ENCODE data around the gene STK10.

STK10 gene

GRCh38 chr5:172095368-172096206 lies 92.4 kb downstream of the STK10 start:
- peaks cover 4% of the 10 kb centered on the region for H3K36me3 ChIP-seq (ENCODE audit: control insufficient read depth, insufficient read depth, low read length)
- no peak overlapping the region for H3K9ac ChIP-seq (ENCODE audit: low read length)
- peaks cover 6% of the 10 kb centered on the region for H3K4me1 ChIP-seq (ENCODE audit: control insufficient read depth, insufficient read depth, low read length)
- no peaks in the 10 kb centered on the region for H3K27me3 ChIP-seq (ENCODE audit: control insufficient read depth, insufficient read depth, low read length)
- H3K4me3 ChIP-seq (ENCODE audit: low read length), result no peak overlapping the region
- H3K27ac ChIP-seq (ENCODE audit: low read depth, low read length), result no peak overlapping the region

GRCh38 chr5:172093965-172094364 lies 94.1 kb downstream of the STK10 start:
- H3K36me3 ChIP-seq (ENCODE audit: control insufficient read depth, insufficient read depth, low read length), result peaks cover 4% of the 10 kb centered on the region

DNA sequence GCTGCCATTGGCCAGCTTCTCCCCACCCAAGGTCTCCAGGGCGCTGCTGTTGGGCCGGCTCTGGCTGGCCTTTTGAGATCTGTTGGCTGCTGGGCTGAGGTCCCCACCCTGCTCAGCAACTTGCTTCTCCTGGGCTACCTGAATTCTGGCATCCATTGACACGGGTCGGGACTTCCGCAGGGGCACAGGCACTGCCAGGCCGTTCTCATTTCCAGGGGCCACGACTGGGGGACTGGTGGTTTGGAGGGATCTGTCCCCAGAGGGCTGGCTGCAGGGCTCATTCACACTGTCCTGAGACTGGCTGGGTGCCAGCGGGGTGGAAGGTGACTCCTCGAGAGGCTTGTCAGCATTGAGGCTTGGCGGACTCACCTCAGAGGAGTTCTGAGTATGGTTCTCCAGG lies 94.5 kb downstream of the STK10 start:
- Histone ChIP-seq H3K27ac (ENCODE audit: low read depth, low read length) (no peak overlapping the region), H3K4me3 (ENCODE audit: low read length) (no peak overlapping the region), H3K4me1 (ENCODE audit: control insufficient read depth, insufficient read depth, low read length) (peaks cover 6% of the 10 kb centered on the region), H3K27me3 (ENCODE audit: control insufficient read depth, insufficient read depth, low read length) (no peaks in the 10 kb centered on the region), H3K9ac (ENCODE audit: low read length) (no peak overlapping the region), H3K36me3 (ENCODE audit: control insufficient read depth, insufficient read depth, low read length) (peaks cover 4% of the 10 kb centered on the region)

More at GRCh38 chr5:172093965-172094364, 94.1 kb downstream of the STK10 start:
- Histone ChIP-seq H3K4me3 (ENCODE audit: low read length) (no peak overlapping the region), H3K27me3 (ENCODE audit: control insufficient read depth, insufficient read depth, low read length) (no peaks in the 10 kb centered on the region), H3K9ac (ENCODE audit: low read length) (no peak overlapping the region), H3K27ac (ENCODE audit: low read depth, low read length) (no peak overlapping the region), H3K4me1 (ENCODE audit: control insufficient read depth, insufficient read depth, low read length) (peaks cover 6% of the 10 kb centered on the region)

GRCh38 chr5:172091956-172092732 lies 95.9 kb downstream of the STK10 start:
- H3K4me1 ChIP-seq (ENCODE audit: control insufficient read depth, insufficient read depth, low read length), result no peaks in the 10 kb centered on the region
- peaks cover 2% of the 10 kb centered on the region for H3K36me3 ChIP-seq (ENCODE audit: control insufficient read depth, insufficient read depth, low read length)
- H3K9ac ChIP-seq (ENCODE audit: low read length), result no peak overlapping the region
- H3K4me3 ChIP-seq (ENCODE audit: low read length), result no peak overlapping the region
- no peaks in the 10 kb centered on the region for H3K27me3 ChIP-seq (ENCODE audit: control insufficient read depth, insufficient read depth, low read length)
- H3K27ac ChIP-seq (ENCODE audit: low read depth, low read length), result no peak overlapping the region

DNA sequence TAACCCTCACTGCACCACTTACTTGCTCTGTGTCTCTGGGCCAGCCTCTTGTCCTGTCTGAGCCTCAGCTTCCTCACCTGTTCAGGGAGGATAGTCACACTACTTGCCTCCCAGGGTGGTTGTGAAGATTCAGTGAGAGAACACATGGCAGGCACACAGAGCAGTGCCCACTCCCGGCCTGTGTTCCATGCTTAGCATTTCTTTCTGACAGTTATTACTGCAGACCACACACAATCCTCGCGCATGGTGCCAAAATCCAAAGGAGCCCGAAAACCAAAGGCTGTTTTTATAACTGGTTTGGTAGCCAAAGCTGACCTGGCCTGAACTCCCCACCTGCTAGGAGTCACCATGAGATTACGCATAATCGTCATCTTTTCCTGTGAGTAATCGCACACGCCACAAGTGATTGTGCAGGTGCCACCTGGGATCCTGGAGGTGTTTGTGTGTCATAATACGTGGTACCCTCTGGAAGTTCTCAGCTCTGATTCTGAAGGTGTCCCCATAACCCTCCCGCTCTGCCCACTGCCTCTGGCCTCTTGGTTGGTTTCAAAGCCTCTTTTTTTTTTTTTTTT lies 97.0 kb downstream of the STK10 start:
- no peak overlapping the region for H3K9ac ChIP-seq (ENCODE audit: low read length)
- no peak overlapping the region for H3K27ac ChIP-seq (ENCODE audit: low read depth, low read length)
- H3K27me3 ChIP-seq (ENCODE audit: control insufficient read depth, insufficient read depth, low read length), result no peaks in the 10 kb centered on the region
- H3K36me3 ChIP-seq (ENCODE audit: control insufficient read depth, insufficient read depth, low read length), result peaks cover 2% of the 10 kb centered on the region
- no peaks in the 10 kb centered on the region for H3K4me1 ChIP-seq (ENCODE audit: control insufficient read depth, insufficient read depth, low read length)
- H3K4me3 ChIP-seq (ENCODE audit: low read length), result no peak overlapping the region

DNA sequence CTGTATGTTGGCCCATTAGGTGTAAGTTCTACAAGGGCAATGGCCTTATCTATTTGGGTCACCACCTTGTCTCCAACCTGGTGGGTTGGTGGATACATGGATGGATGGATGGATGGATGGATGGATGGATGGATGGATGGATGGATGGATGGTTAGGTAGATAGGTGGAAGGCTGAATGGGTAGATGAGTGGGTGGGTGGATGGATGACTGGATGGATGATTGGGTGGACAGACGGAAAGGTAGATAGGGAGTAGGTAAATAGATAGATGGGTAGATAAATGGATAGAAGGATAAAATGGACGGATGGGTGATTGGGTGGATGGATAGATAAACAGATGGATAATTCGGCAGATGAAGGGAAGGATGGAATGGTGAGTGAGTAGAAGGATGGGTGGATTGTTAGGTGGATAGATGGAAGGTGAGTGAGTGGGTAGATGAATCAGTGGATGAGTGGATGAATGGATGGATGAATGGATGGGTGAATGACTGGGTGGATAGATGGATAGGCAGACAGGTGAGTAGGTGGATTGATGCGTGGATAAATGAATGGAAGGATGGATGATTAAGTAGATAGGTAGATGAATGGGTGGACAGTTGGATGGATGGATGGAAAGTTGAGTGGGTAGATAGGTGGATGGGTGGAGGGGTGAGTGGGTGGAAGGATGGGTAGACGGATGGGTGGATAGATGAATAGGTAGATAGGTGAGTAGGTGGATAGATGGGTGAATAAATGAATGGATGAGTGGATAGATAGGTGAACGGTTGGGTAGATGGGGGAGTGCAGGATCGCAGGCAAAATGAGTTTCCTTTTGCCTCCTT lies 98.5 kb downstream of the STK10 start:
- Histone ChIP-seq H3K9ac (ENCODE audit: low read length) (no peak overlapping the region), H3K4me1 (ENCODE audit: control insufficient read depth, insufficient read depth, low read length) (no peaks in the 10 kb centered on the region), H3K27me3 (ENCODE audit: control insufficient read depth, insufficient read depth, low read length) (no peaks in the 10 kb centered on the region), H3K4me3 (ENCODE audit: low read length) (no peak overlapping the region), H3K27ac (ENCODE audit: low read depth, low read length) (no peak overlapping the region), H3K36me3 (ENCODE audit: control insufficient read depth, insufficient read depth, low read length) (peaks cover 2% of the 10 kb centered on the region)

DNA sequence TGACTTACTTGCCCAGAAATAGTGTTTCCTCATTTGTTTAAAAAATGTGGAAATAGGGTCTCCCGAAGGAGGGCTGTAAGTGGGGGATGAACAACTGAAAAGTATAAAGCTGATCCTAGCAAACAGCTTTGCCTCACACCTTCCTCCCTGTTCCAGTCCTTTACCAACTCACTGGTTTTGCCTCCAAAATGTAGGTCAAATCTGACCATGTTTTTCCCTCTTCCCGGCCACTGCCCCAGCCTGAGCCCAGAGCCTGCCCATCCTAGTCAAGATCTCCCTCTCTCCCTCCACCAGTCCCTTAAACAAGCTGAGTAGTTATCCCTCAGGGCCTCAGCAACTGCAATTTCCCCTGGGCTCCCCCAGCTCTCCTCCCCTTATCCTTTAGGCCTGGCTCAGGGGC lies 99.2 kb downstream of the STK10 start:
- Histone ChIP-seq H3K4me3 (ENCODE audit: low read length) (no peak overlapping the region), H3K4me1 (ENCODE audit: control insufficient read depth, insufficient read depth, low read length) (no peaks in the 10 kb centered on the region), H3K27ac (ENCODE audit: low read depth, low read length) (no peak overlapping the region), H3K27me3 (ENCODE audit: control insufficient read depth, insufficient read depth, low read length) (no peaks in the 10 kb centered on the region), H3K36me3 (ENCODE audit: control insufficient read depth, insufficient read depth, low read length) (peaks cover 2% of the 10 kb centered on the region), H3K9ac (ENCODE audit: low read length) (no peak overlapping the region)

DNA sequence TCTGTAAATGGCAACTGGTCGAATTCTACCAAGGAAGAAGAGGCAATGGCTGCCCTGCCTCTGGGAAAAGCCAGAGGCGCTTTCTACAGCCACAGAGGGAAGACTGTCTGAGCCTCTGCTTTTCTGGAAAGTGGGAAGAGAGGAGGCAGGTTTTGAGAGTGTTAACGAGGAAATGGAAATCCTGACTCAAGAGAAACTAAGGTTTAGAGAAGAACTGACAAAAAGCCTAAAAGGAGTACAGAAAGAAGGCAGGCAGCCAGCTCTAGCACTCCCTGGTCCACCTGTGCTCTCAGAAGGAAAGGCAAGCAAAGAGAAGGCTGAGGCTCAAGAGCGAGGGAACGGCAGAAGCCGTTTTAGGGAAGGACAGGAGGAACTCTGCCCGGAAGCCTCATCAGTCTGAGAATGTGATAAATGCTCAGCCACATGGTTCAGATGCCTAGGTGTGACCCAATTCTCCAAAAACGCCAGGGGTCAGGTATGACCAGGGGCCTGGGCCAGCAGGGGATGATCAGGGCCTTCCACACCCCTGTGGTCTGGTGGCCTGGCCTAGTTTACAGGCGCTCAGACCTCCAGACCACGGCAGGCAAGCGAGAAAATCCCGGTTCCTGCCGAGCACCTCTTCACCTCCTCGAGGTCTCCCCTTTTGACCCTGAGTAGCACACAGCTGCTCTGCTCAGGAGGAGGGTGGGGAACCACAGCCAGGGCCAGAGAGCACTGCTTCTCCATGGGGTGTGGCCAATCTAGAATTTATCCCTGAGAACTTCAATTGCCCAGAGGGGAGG lies 101.6 kb downstream of the STK10 start:
- peaks cover 2% of the 10 kb centered on the region for H3K36me3 ChIP-seq (ENCODE audit: control insufficient read depth, insufficient read depth, low read length)
- no peaks in the 10 kb centered on the region for H3K4me1 ChIP-seq (ENCODE audit: control insufficient read depth, insufficient read depth, low read length)
- H3K9ac ChIP-seq (ENCODE audit: low read length), result no peak overlapping the region
- H3K4me3 ChIP-seq (ENCODE audit: low read length), result no peak overlapping the region
- no peaks in the 10 kb centered on the region for H3K27me3 ChIP-seq (ENCODE audit: control insufficient read depth, insufficient read depth, low read length)
- H3K27ac ChIP-seq (ENCODE audit: low read depth, low read length), result no peak overlapping the region

DNA sequence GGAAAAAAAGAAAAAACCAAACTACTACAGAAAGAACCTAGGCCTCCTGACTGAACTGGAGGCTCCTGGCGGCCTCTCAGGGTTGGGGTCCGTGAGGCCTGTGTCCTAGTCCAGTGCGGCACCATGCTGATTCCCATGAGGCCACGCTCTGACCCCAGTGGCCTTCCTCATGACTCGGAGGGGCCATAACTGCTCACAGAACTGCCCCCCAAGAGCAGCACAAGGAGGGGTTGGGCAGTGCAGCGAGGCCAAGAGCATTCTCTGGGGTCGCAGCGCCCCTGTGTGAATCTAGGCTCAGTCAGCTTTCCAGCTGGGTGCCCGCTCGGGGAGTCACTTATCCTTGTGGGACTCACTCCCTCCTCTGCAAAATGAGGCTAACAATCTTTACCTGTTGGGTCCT lies 102.3 kb downstream of the STK10 start:
- Histone ChIP-seq H3K4me3 (ENCODE audit: low read length) (no peak overlapping the region), H3K9ac (ENCODE audit: low read length) (no peak overlapping the region), H3K4me1 (ENCODE audit: control insufficient read depth, insufficient read depth, low read length) (no peaks in the 10 kb centered on the region), H3K36me3 (ENCODE audit: control insufficient read depth, insufficient read depth, low read length) (no peaks in the 10 kb centered on the region), H3K27me3 (ENCODE audit: control insufficient read depth, insufficient read depth, low read length) (no peaks in the 10 kb centered on the region), H3K27ac (ENCODE audit: low read depth, low read length) (no peak overlapping the region)

DNA sequence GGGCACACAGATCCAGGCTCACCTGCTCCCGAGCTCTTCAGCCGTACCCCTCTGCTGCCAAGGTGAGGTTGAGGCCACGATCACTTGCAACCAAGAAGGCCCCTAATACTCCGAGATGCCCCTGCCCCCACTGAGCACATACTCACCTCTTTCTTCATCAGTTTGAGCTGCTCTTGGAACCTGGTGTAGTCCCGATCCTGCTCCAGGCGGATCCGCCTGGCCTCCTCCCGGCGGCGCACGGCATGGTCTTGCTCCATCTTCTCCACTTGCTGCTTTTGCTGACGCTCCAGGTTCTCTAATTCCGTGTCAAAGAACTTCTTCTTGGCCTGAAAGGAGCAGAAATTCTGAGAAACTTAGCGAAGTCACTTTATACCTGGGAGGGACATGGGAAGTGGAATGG lies 105.8 kb downstream of the STK10 start:
- H3K36me3 ChIP-seq (ENCODE audit: control insufficient read depth, insufficient read depth, low read length), result peaks cover 3% of the 10 kb centered on the region
- H3K27ac ChIP-seq (ENCODE audit: low read depth, low read length), result no peak overlapping the region
- H3K4me1 ChIP-seq (ENCODE audit: control insufficient read depth, insufficient read depth, low read length), result no peaks in the 10 kb centered on the region
- no peak overlapping the region for H3K9ac ChIP-seq (ENCODE audit: low read length)
- no peak overlapping the region for H3K4me3 ChIP-seq (ENCODE audit: low read length)
- H3K27me3 ChIP-seq (ENCODE audit: control insufficient read depth, insufficient read depth, low read length), result no peaks in the 10 kb centered on the region

DNA sequence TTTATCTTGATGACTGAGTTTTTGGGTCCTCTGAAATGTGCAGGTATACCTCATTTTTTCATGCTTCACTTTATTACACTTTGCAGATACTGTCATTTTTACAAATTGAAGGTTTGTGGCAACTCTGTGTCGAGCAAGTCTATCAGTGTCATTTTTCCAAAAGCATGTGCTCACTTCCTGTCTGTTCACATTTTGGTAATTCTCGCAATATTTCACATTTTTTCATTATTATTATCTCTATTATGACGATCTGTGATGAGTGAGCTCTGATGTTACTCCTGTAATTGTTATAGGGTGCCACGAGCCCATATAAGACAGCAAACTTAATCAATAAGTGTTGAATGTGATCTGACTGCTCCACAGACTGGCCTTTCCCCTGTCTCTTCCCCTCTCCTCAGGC lies 108.1 kb downstream of the STK10 start:
- H3K27me3 ChIP-seq (ENCODE audit: control insufficient read depth, insufficient read depth, low read length), result no peaks in the 10 kb centered on the region
- no peak overlapping the region for H3K4me3 ChIP-seq (ENCODE audit: low read length)
- H3K4me1 ChIP-seq (ENCODE audit: control insufficient read depth, insufficient read depth, low read length), result no peaks in the 10 kb centered on the region
- H3K36me3 ChIP-seq (ENCODE audit: control insufficient read depth, insufficient read depth, low read length), result peaks cover 3% of the 10 kb centered on the region
- no peak overlapping the region for H3K9ac ChIP-seq (ENCODE audit: low read length)
- no peak overlapping the region for H3K27ac ChIP-seq (ENCODE audit: low read depth, low read length)

Measured in rectal smooth muscle tissue (tissue), 1 donor.